Mesenchymal stem cell (in vitro differentiated cells and primary cell): Measurements from ENCODE around the gene PCARE.
A peak's percentile ranks its signal among the peaks of the same experiment; 100 is the strongest.

ENCODE experiments used
- DNase-seq: peaks from one replicate; pipeline ENCODE4 v3.0.0-alpha.2; 2013
- H2AFZ ChIP-seq: one replicate; pipeline ENCODE4 v1.6.1; 2013; ENCODE audit warnings: low read depth, mild to moderate bottlenecking, control low read depth, inconsistent platforms, low read length, moderate library complexity
- H2AK5ac ChIP-seq: 2 replicates; pipeline ENCODE4 v1.6.1; 2013; ENCODE audit warnings: low read length, moderate library complexity, mild to moderate bottlenecking, inconsistent platforms; ENCODE audit not compliant: severe bottlenecking
- H2BK120ac ChIP-seq: one replicate; pipeline ENCODE4 v1.6.1; 2013; ENCODE audit warnings: low read depth, mild to moderate bottlenecking, inconsistent platforms, low read length, moderate library complexity
- H2BK12ac ChIP-seq, 2 experiments: one replicate each; pipeline ENCODE4 v1.6.1; 2013; ENCODE audit warnings: inconsistent platforms in 2 of 2, low read length in 2 of 2, mild to moderate bottlenecking in 2 of 2, moderate library complexity in 2 of 2, control low read depth in 1 of 2
- H2BK15ac ChIP-seq: one replicate; pipeline ENCODE4 v1.6.1; 2013; ENCODE audit warnings: mild to moderate bottlenecking, low read depth, inconsistent platforms; ENCODE audit not compliant: poor library complexity, severe bottlenecking
- H2BK5ac ChIP-seq: 2 replicates; pipeline ENCODE4 v1.6.1; 2013; ENCODE audit warnings: low read depth, mild to moderate bottlenecking, low read length, control low read depth, inconsistent platforms; ENCODE audit not compliant: poor library complexity, severe bottlenecking
- H3K14ac ChIP-seq, 2 experiments: one replicate each; pipeline ENCODE4 v1.6.1; 2013; ENCODE audit warnings: inconsistent platforms in 2 of 2, low read length in 2 of 2, control low read depth in 1 of 2, mild to moderate bottlenecking in 1 of 2, moderate library complexity in 1 of 2
- H3K18ac ChIP-seq, 2 experiments: one replicate each; pipeline ENCODE4 v1.6.1; 2013; ENCODE audit warnings: inconsistent platforms in 2 of 2, low read length in 2 of 2, control low read depth in 1 of 2, low read depth in 1 of 2, mild to moderate bottlenecking in 1 of 2
- H3K23ac ChIP-seq, 2 experiments: one replicate each; pipeline ENCODE4 v1.6.1; 2013; ENCODE audit warnings: inconsistent platforms in 2 of 2, low read length in 2 of 2, mild to moderate bottlenecking in 2 of 2, moderate library complexity in 2 of 2, control low read depth in 1 of 2
- H3K27ac ChIP-seq: 2 replicates; pipeline ENCODE4 v1.5.1; 2013; ENCODE audit warnings: mild to moderate bottlenecking, moderate library complexity, low read length, control low read depth, inconsistent platforms; ENCODE audit not compliant: poor library complexity, severe bottlenecking
- H3K27me3 ChIP-seq, 2 experiments: 2 replicates each; pipeline versions ENCODE4 v1.6.1 to v1.7.0; 2013; ENCODE audit warnings: low read length in 2 of 2, mild to moderate bottlenecking in 2 of 2, moderate library complexity in 2 of 2, control low read depth in 1 of 2, inconsistent platforms in 1 of 2; ENCODE audit not compliant: control insufficient read depth in 1 of 2, insufficient read depth in 1 of 2
- H3K36me3 ChIP-seq, 2 experiments: 2 replicates each; pipeline versions ENCODE4 v1.6.1 to v1.7.0; 2013; ENCODE audit warnings: low read length in 2 of 2, control low read depth in 1 of 2, inconsistent platforms in 1 of 2, low read depth in 1 of 2, mild to moderate bottlenecking in 1 of 2; ENCODE audit not compliant: insufficient read depth in 2 of 2, control insufficient read depth in 1 of 2
- H3K4ac ChIP-seq, 2 experiments: one replicate each; pipeline ENCODE4 v1.6.1; 2013; ENCODE audit warnings: inconsistent platforms in 2 of 2, low read length in 2 of 2, mild to moderate bottlenecking in 2 of 2, moderate library complexity in 2 of 2, control low read depth in 1 of 2, low read depth in 1 of 2
- H3K4me1 ChIP-seq: 2 replicates; pipeline ENCODE4 v1.6.1; 2013; ENCODE audit warnings: low read depth, low read length, control low read depth; ENCODE audit not compliant: control insufficient read depth, insufficient read depth
- H3K4me2 ChIP-seq: 2 replicates; pipeline ENCODE4 v1.6.1; 2013; ENCODE audit warnings: low read length, mild to moderate bottlenecking, inconsistent platforms; ENCODE audit not compliant: poor library complexity, severe bottlenecking
- H3K4me3 ChIP-seq, 2 experiments: 2 replicates each; pipeline versions ENCODE4 v1.5.1 to v1.7.0; 2013; ENCODE audit warnings: low read length in 2 of 2, mild to moderate bottlenecking in 2 of 2, control low read depth in 1 of 2, low read depth in 1 of 2; ENCODE audit not compliant: insufficient read depth in 1 of 2
- H3K79me1 ChIP-seq: replicated peaks from 2 replicates; pipeline ENCODE4 v1.6.1; 2013; ENCODE audit warnings: mild to moderate bottlenecking, control low read depth, low read length, inconsistent platforms; ENCODE audit not compliant: poor library complexity, severe bottlenecking
- H3K9ac ChIP-seq: 2 replicates; pipeline ENCODE4 v1.7.0; 2013; ENCODE audit warnings: mild to moderate bottlenecking, low read length, moderate library complexity
- H3K9me3 ChIP-seq: 2 replicates; pipeline ENCODE4 v1.7.0; 2013; ENCODE audit warnings: mild to moderate bottlenecking, low read length; ENCODE audit not compliant: control insufficient read depth
- H4K8ac ChIP-seq: one replicate; pipeline ENCODE4 v1.6.1; 2013; ENCODE audit warnings: inconsistent platforms, mild to moderate bottlenecking, low read length, moderate library complexity
- H4K91ac ChIP-seq: one replicate; pipeline ENCODE4 v1.6.1; 2013; ENCODE audit warnings: mild to moderate bottlenecking, low read length, inconsistent platforms
- WGBS: methylation state at CpG from one replicate; pipeline ENCODE4 v1.1.7; 2013; ENCODE audit warnings: mixed read lengths; 5-methylcytosine and 5-hydroxymethylcytosine counted together

The PCARE gene

DNA sequence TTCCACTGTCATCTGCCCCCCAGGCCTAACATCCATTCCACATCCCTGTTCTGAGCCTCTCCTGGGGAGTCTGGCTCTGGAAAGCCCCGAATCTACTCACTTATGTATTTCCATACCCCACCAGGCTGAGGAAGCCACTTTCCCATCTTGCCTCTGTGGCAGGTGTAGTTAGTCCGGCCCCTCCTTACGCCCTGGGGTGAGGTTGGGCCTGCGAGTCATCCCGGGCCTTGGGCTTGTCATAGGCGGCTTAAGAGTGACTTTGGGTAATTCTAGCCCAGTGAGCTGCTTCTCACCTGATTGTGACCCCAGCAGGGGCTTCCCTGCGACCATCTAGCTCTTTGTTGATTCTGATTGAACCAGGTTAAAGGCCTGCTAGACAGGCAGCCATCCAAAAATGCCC, 21.1 kb downstream of the PCARE start:
- no peak overlapping the region for H4K91ac ChIP-seq
- H3K27me3 ChIP-seq = peaks cover 0 to 30% of the 10 kb centered on the region in 2 experiments
- no peak overlapping the region for H2BK5ac ChIP-seq
- H2AK5ac ChIP-seq = no peak overlapping the region
- H2BK15ac ChIP-seq = no peak overlapping the region
- no peak overlapping the region for H2BK12ac ChIP-seq
- DNase-seq = no peak
- H3K9me3 ChIP-seq = no peaks in the 10 kb centered on the region
- H3K4me1 ChIP-seq = peaks cover 2% of the 10 kb centered on the region
- no peaks in the 10 kb centered on the region for H3K36me3 ChIP-seq
- H3K4me3 ChIP-seq = no peak overlapping the region
- no peak overlapping the region for H2BK120ac ChIP-seq
- H3K79me1 ChIP-seq = no peaks in the 10 kb centered on the region
- 62% methylated on average over 7 of the region's 7 CpGs for WGBS
- H4K8ac ChIP-seq = no peak overlapping the region
- H3K14ac ChIP-seq = no peak overlapping the region
- H2AFZ ChIP-seq = no peak overlapping the region
- H3K27ac ChIP-seq = no peak overlapping the region
- no peak overlapping the region for H3K18ac ChIP-seq
- H3K9ac ChIP-seq = peak overlapping the region; percentile 12
- no peak overlapping the region for H3K4me2 ChIP-seq
- H3K4ac ChIP-seq = no peak overlapping the region
- no peak overlapping the region for H3K23ac ChIP-seq

DNA sequence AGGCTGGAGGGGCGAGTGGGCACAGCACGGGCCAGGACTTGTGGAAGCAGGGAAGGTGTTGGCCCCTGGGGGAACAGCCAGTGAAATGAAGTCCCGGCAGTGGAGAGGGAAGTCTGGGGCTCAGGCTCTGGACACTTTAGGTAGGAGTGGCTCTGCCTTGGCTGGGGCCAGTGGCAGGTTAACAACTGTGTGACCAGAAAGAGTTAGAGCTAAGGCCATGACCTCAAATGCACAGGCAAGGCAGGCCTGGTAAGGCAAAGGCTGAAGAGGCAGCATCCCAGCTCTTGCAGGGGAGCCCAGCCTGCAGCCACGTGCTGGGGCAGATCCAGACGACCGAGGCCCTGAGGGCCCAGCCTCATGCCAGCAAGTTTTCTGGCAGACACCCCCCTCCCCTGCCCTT, 21.5 kb downstream of the PCARE start:
- no peak for DNase-seq
- H3K9ac ChIP-seq = no peak overlapping the region
- no peak overlapping the region for H3K27ac ChIP-seq
- H2BK15ac ChIP-seq = no peak overlapping the region
- peaks cover 2% of the 10 kb centered on the region for H3K4me1 ChIP-seq
- no peaks in the 10 kb centered on the region for H3K9me3 ChIP-seq
- no peak overlapping the region for H3K4me3 ChIP-seq
- 49% methylated on average over 6 of the region's 6 CpGs for WGBS
- no peak overlapping the region for H2AFZ ChIP-seq
- H3K14ac ChIP-seq = no peak overlapping the region
- H4K8ac ChIP-seq = no peak overlapping the region
- no peak overlapping the region for H2BK120ac ChIP-seq
- no peaks in the 10 kb centered on the region for H3K79me1 ChIP-seq
- H4K91ac ChIP-seq = no peak overlapping the region
- H3K4me2 ChIP-seq = no peak overlapping the region
- H3K18ac ChIP-seq = no peak overlapping the region
- no peak overlapping the region for H3K4ac ChIP-seq
- H2BK5ac ChIP-seq = no peak overlapping the region
- peaks cover 0 to 26% of the 10 kb centered on the region in 2 experiments for H3K27me3 ChIP-seq
- H3K23ac ChIP-seq = no peak overlapping the region
- H3K36me3 ChIP-seq = no peaks in the 10 kb centered on the region
- H2BK12ac ChIP-seq = no peak overlapping the region
- no peak overlapping the region for H2AK5ac ChIP-seq

DNA sequence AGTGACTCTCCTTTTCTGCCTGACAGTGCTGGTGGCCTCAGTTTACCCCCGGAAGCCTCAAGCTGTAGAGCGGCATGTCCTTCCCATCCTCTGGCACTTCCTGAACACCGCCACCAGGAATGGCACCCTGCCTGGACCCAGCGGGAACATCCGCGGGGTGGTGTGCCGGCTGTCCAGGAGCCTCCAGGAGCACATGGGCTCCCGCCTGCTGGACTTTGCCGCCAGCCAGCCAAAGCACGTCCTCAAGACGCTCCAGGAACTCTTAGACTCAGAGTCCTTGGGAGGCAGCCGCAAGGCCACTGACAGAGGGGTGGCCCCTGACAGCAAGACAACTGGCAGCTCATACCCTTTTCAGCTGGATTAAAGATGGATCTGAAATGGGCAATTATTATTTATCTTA, 22.6 kb downstream of the PCARE start:
- no peak overlapping the region for H2AK5ac ChIP-seq
- peak overlapping the region; percentile 36 for H4K8ac ChIP-seq
- WGBS = 96% methylated on average over 11 of the region's 12 CpGs

DNA sequence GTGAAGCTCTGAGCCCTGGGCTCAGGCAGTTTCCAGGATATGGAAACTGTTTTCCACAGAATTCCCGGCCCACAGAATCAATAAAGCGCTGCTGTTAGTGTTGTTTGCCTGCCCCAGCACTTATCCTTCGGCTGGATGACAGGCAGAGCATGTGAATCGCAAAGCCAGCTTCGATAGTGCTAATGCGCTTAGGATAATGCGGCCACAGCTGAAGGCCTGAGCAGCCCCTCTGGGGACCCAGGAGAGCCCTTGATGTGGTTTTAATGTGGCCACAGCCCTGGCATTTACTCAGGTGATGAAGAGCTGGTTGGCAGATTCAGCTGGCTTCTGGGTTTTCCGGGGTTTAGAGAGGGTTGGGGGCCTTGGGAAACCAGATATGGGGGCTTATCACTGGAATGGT, 23.7 kb downstream of the PCARE start:
- Histone ChIP-seq H3K14ac (no peak overlapping the region), H2AK5ac (no peak overlapping the region), H3K27ac (no peak overlapping the region), H3K23ac (no peak overlapping the region), H4K91ac (no peak overlapping the region), H3K27me3 (peaks cover 7 to 42% of the 10 kb centered on the region in 2 experiments), H3K4me2 (no peak overlapping the region), H3K4me3 (no peak overlapping the region), H3K9me3 (no peaks in the 10 kb centered on the region), H2BK120ac (no peak overlapping the region), H2BK12ac (no peak overlapping the region), H2BK5ac (no peak overlapping the region), H3K4me1 (peaks cover 2% of the 10 kb centered on the region), H2AFZ (no peak overlapping the region), H3K36me3 (no peaks in the 10 kb centered on the region), H3K4ac (no peak overlapping the region), H3K79me1 (no peaks in the 10 kb centered on the region), H3K9ac (no peak overlapping the region), H3K18ac (no peak overlapping the region), H2BK15ac (no peak overlapping the region), H4K8ac (no peak overlapping the region)
- WGBS = 89% methylated on average over 8 of the region's 8 CpGs
- no peak for DNase-seq

More for the DNA sequence above, 22.6 kb downstream of the PCARE start:
- Histone ChIP-seq H3K4ac (no peak overlapping the region), H3K79me1 (no peaks in the 10 kb centered on the region), H3K9me3 (no peaks in the 10 kb centered on the region), H3K4me3 (no peak overlapping the region), H2AFZ (no peak overlapping the region), H3K18ac (no peak overlapping the region), H3K36me3 (no peaks in the 10 kb centered on the region), H4K91ac (peak overlapping the region; percentile 11), H2BK12ac (no peak overlapping the region), H3K4me1 (peaks cover 2% of the 10 kb centered on the region), H3K23ac (no peak overlapping the region), H3K9ac (no peak overlapping the region), H2BK5ac (no peak overlapping the region), H3K27me3 (peaks cover 1 to 31% of the 10 kb centered on the region in 2 experiments), H2BK120ac (no peak overlapping the region), H2BK15ac (no peak overlapping the region), H3K14ac (no peak overlapping the region), H3K27ac (no peak overlapping the region), H3K4me2 (no peak overlapping the region)
- no peak for DNase-seq
